GM12878 (cell line): Measurements from ENCODE around the gene MRAP2.

ENCODE experiments used
- ATF7 ChIP-seq: fragments of 450-650 bp; IDR thresholded peaks from 2 replicates; pipeline ENCODE4 v1.6.1; 2016; ENCODE audit warnings: low read depth, mild to moderate bottlenecking
- EP300 ChIP-seq, 2 experiments: fragments of 150-350 bp in 1 of 2; IDR thresholded peaks; 2 replicates each; pipeline ENCODE4 v1.6.1; 2011 to 2012; ENCODE audit warnings: low read depth in 2 of 2, low read length in 2 of 2, borderline replicate concordance in 1 of 2, improper control_type of control experiment in 1 of 2, inconsistent platforms in 1 of 2; ENCODE audit not compliant: control insufficient read depth in 1 of 2
- FOXK2 ChIP-seq: fragments of 450-650 bp; IDR thresholded peaks from 2 replicates; pipeline ENCODE4 v1.6.1; 2017; ENCODE audit warnings: mild to moderate bottlenecking, moderate library complexity
- RAD21 ChIP-seq: IDR thresholded peaks from 2 replicates; pipeline ENCODE4 v1.6.1; 2011; ENCODE audit warnings: mild to moderate bottlenecking, low read depth, low read length, moderate library complexity; ENCODE audit not compliant: insufficient read depth
- SIN3A ChIP-seq: IDR thresholded peaks from 2 replicates; pipeline ENCODE4 v1.6.1; 2012; ENCODE audit warnings: low read depth, low read length, improper control_type of control experiment
- YY1 ChIP-seq: IDR thresholded peaks from 2 replicates; pipeline ENCODE4 v1.6.1; 2011; ENCODE audit warnings: low read depth, mild to moderate bottlenecking, low read length
- TF ChIP-seq, protein P1 (sequence below): IDR thresholded peaks from 2 replicates; pipeline ENCODE4 v1.6.1; 2011; ENCODE audit warnings: mild to moderate bottlenecking, low read depth, low read length, moderate library complexity; ENCODE audit not compliant: insufficient replicate concordance
- TF ChIP-seq, protein P2 (sequence below): IDR thresholded peaks from 2 replicates; pipeline ENCODE4 v1.6.1; 2012; ENCODE audit warnings: low read depth, low read length, improper control_type of control experiment
- TF ChIP-seq, protein P3 (sequence below), 3 experiments: IDR thresholded peaks in 2 of 3; conservative IDR thresholded peaks in 1 of 3; 2 replicates each; pipeline ENCODE4 v1.5.1; 2011; ENCODE audit warnings: low read depth in 3 of 3, low read length in 3 of 3, mild to moderate bottlenecking in 3 of 3, control low read depth in 2 of 3, moderate library complexity in 2 of 3, inconsistent platforms in 1 of 3, mixed read lengths in 1 of 3; ENCODE audit not compliant: control insufficient read depth in 2 of 3, insufficient read depth in 1 of 3; ENCODE audit errors: extremely low read depth in 1 of 3
- TF ChIP-seq, protein P4 (sequence below): IDR thresholded peaks from 2 replicates; pipeline ENCODE4 v1.6.1; 2011; ENCODE audit warnings: low read depth, low read length, improper control_type of control experiment, borderline replicate concordance
- TF ChIP-seq, protein P5 (sequence below): fragments of 450-650 bp; IDR thresholded peaks from 2 replicates; pipeline ENCODE4 v1.6.1; 2017; ENCODE audit warnings: mild to moderate bottlenecking

DNA sequence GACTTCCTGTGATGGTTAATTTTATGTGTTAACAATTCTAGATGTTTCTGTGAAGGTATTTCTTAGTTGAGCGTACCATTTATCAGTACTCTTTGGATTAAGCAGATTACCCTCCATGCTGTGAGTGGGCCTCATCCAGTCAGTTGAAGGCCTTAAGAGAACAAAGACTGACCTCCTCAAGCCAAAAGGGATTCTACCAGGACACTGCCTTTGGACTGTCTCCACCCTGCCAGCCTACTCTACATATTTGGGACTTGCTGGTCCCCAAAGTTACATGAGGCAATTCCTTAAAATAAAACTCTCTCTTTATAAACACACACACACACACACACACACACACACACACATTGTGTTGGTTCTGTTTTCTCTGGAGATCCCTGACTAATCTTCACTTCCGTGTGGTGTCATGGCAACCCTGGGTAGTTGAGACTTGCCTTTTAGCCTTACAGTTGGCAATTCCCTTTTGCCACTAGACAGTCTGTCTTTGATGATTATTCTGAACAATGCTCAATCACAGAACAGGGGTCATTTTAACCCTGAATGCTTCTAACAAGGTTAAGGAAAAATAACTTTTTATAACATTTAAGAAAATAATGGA, 32.2 kb downstream of the MRAP2 start:
- no peak for TF ChIP-seq EP300 (IDR thresholded peaks at IDR 0.05; ENCODE audit: borderline replicate concordance in 1 of 2, control insufficient read depth in 1 of 2, low read depth in 2 of 2, low read length in 2 of 2)
- TF ChIP-seq SIN3A = no peak
- no peak for TF ChIP-seq RAD21
- TF ChIP-seq, protein P1, sequence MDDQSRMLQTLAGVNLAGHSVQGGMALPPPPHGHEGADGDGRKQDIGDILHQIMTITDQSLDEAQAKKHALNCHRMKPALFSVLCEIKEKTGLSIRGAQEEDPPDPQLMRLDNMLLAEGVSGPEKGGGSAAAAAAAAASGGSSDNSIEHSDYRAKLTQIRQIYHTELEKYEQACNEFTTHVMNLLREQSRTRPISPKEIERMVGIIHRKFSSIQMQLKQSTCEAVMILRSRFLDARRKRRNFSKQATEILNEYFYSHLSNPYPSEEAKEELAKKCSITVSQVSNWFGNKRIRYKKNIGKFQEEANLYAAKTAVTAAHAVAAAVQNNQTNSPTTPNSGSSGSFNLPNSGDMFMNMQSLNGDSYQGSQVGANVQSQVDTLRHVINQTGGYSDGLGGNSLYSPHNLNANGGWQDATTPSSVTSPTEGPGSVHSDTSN = no peak
- TF ChIP-seq ATF7 = no peak
- TF ChIP-seq, protein P2, sequence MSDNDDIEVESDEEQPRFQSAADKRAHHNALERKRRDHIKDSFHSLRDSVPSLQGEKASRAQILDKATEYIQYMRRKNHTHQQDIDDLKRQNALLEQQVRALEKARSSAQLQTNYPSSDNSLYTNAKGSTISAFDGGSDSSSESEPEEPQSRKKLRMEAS = no peak
- TF ChIP-seq, protein P3, sequence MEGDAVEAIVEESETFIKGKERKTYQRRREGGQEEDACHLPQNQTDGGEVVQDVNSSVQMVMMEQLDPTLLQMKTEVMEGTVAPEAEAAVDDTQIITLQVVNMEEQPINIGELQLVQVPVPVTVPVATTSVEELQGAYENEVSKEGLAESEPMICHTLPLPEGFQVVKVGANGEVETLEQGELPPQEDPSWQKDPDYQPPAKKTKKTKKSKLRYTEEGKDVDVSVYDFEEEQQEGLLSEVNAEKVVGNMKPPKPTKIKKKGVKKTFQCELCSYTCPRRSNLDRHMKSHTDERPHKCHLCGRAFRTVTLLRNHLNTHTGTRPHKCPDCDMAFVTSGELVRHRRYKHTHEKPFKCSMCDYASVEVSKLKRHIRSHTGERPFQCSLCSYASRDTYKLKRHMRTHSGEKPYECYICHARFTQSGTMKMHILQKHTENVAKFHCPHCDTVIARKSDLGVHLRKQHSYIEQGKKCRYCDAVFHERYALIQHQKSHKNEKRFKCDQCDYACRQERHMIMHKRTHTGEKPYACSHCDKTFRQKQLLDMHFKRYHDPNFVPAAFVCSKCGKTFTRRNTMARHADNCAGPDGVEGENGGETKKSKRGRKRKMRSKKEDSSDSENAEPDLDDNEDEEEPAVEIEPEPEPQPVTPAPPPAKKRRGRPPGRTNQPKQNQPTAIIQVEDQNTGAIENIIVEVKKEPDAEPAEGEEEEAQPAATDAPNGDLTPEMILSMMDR (IDR thresholded peaks at IDR 0.05 in 2 of 3, conservative IDR thresholded peaks at IDR 0.05 in 1 of 3; ENCODE audit: control insufficient read depth in 2 of 3, extremely low read depth in 1 of 3, insufficient read depth in 1 of 3, low read depth in 3 of 3, low read length in 3 of 3) = no peak
- TF ChIP-seq, protein P4, sequence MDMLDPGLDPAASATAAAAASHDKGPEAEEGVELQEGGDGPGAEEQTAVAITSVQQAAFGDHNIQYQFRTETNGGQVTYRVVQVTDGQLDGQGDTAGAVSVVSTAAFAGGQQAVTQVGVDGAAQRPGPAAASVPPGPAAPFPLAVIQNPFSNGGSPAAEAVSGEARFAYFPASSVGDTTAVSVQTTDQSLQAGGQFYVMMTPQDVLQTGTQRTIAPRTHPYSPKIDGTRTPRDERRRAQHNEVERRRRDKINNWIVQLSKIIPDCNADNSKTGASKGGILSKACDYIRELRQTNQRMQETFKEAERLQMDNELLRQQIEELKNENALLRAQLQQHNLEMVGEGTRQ = no peak
- TF ChIP-seq, protein P5, sequence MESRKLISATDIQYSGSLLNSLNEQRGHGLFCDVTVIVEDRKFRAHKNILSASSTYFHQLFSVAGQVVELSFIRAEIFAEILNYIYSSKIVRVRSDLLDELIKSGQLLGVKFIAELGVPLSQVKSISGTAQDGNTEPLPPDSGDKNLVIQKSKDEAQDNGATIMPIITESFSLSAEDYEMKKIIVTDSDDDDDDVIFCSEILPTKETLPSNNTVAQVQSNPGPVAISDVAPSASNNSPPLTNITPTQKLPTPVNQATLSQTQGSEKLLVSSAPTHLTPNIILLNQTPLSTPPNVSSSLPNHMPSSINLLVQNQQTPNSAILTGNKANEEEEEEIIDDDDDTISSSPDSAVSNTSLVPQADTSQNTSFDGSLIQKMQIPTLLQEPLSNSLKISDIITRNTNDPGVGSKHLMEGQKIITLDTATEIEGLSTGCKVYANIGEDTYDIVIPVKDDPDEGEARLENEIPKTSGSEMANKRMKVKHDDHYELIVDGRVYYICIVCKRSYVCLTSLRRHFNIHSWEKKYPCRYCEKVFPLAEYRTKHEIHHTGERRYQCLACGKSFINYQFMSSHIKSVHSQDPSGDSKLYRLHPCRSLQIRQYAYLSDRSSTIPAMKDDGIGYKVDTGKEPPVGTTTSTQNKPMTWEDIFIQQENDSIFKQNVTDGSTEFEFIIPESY = no peak
- TF ChIP-seq YY1 = no peak
- TF ChIP-seq FOXK2 = no peak
